Breast epithelium (tissue), 3 donors: Measurements from ENCODE around the gene IRAK2.

Experiments used
- CTCF ChIP-seq, 3 donors: fragments of 450-650 bp; IDR thresholded peaks; one replicate each; pipeline ENCODE4 v1.5.1; 2016 to 2017; ENCODE audit warnings: antibody characterized with exemption in 3 of 3, mild to moderate bottlenecking in 3 of 3, moderate library complexity in 3 of 3
- POLR2A ChIP-seq: fragments of 450-650 bp; IDR thresholded peaks from one replicate; pipeline ENCODE4 v1.6.1; 2016; ENCODE audit warnings: antibody characterized with exemption, mild to moderate bottlenecking, moderate library complexity
- POLR2AphosphoS5 ChIP-seq, 3 donors: sonication (generic); formaldehyde crosslinking; IDR thresholded peaks; one replicate each; pipeline ENCODE4 v1.6.1; 2017; ENCODE audit warnings: antibody characterized with exemption in 3 of 3

- TF ChIP-seq CTCF (IDR thresholded peaks at IDR 0.05) (no peak), POLR2AphosphoS5 (IDR thresholded peaks at IDR 0.05) (no peak), POLR2A (no peak)
These were observed 41.4 kb downstream of the IRAK2 start for GRCh38 chr3:10206166-10206511.
